GM20431 (cell line): Measurements from ENCODE around the gene DUXA.
"Not testable (repeated sequence)": the region's sequence is repeated elsewhere in the genome, so short reads cannot be mapped to it uniquely, and the experiment has no call there.

Experiments used
- in situ Hi-C: fragments of 300-500 bp; cut with MseI, MboI; formaldehyde crosslinking; loops from one replicate; pipeline ENCODE4 v1.15.0; 2020; ENCODE audit warnings: low sequenced_read_pairs; ENCODE audit not compliant: unreplicated experiment

Gene DUXA

GRCh38 chr19:57167385-57167784, at the start of gene DUXA:
DUXA (minus strand) TSS chr19:57167485; CDS start chr19:57167443, 42 bp downstream.
- in situ Hi-C loops, result no loop called here

GRCh38 chr19:57212109-57212508, 44.8 kb upstream of the DUXA start:
- in situ Hi-C loops, result no loop called here

- in situ Hi-C loops, result no loop called here
Observed at GRCh38 chr19:57210381-57210780, 43.1 kb upstream of the DUXA start.

- in situ Hi-C loops, result no loop called here
Observed at GRCh38 chr19:57202160-57202559, 34.9 kb upstream of the DUXA start.

- in situ Hi-C loops, result not testable (repeated sequence)
Observed at GRCh38 chr19:57197874-57198273, 30.6 kb upstream of the DUXA start.

GRCh38 chr19:57192993-57193392, 25.7 kb upstream of the DUXA start:
- in situ Hi-C loops, result no loop called here

GRCh38 chr19:57192077-57192420, 24.8 kb upstream of the DUXA start:
- in situ Hi-C loops, result no loop called here

- in situ Hi-C loops, result no loop called here
Observed at GRCh38 chr19:57191141-57192076, 24.1 kb upstream of the DUXA start, which contains the start of gene ZNF264. ZNF264 (plus strand) TSS chr19:57191500; CDS start chr19:57191914, 414 bp downstream.

GRCh38 chr19:57190301-57190700, 23.0 kb upstream of the DUXA start:
- in situ Hi-C loops, result no loop called here

GRCh38 chr19:57171551-57172081, 4.3 kb upstream of the DUXA start:
- in situ Hi-C loops, result no loop called here

GRCh38 chr19:57165846-57166245, 1.4 kb downstream of the DUXA start:
- in situ Hi-C loops, result no loop called here

GRCh38 chr19:57161985-57162539, 5.2 kb downstream of the DUXA start:
- in situ Hi-C loops, result no loop called here

- in situ Hi-C loops, result no loop called here
Observed at GRCh38 chr19:57152921-57153320, 14.4 kb downstream of the DUXA start.

- in situ Hi-C loops, result no loop called here
Observed at GRCh38 chr19:57141699-57142098, 25.6 kb downstream of the DUXA start.

GRCh38 chr19:57135797-57136196, 31.5 kb downstream of the DUXA start:
- in situ Hi-C loops, result no loop called here

- in situ Hi-C loops, result not testable (repeated sequence)
Observed at GRCh38 chr19:57127403-57127802, 39.9 kb downstream of the DUXA start.

GRCh38 chr19:57123882-57124281, 43.4 kb downstream of the DUXA start:
- in situ Hi-C loops, result no loop called here

- in situ Hi-C loops, result no loop called here
Observed at GRCh38 chr19:57118848-57119247, 48.4 kb downstream of the DUXA start.

GRCh38 chr19:57113501-57113900, 53.8 kb downstream of the DUXA start:
- in situ Hi-C loops, result not testable (repeated sequence)

GRCh38 chr19:57111329-57111644, 56.0 kb downstream of the DUXA start:
- in situ Hi-C loops, result no loop called here

- in situ Hi-C loops, result no loop called here
Observed at GRCh38 chr19:57110592-57111328, 56.5 kb downstream of the DUXA start.
